ENCODE measurements around the gene DLGAP5. TPM values are rescaled to one million over a fixed set of nuclear protein-coding genes. Genes with fewer than 3 reads are reported as not detected.

Gene DLGAP5
- total RNA-seq, 1 donor from 2014 or later: not detected

DNA sequence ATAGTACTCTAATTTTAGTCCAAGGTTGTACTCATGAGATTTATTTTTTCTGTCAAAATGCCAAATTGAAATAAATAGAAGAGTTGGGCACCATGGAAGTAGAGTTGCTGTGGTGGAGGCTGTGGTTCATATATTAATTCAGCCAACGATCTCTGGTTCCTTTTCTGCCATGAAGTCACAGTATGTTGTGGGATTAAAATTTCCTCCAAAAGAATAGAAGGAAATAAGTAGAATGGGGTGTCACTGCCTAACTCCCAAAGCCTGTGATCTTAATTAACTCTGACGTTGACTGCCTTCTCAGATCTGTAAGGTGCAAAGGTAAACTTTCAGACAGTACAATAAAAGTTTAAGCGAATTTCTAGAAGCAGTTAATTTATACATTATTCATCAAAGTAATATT is 42.2 kb upstream of the DLGAP5 start:
- no peak for DNase-seq (ENCODE audit: low spot score in 2 of 2)
- TF ChIP-seq CTCF (IDR thresholded peaks at IDR 0.05): no peak
- no peaks in the 10 kb centered on the region for H3K36me3 ChIP-seq
- intact Hi-C loops (cut with DNase I): no loop called here
- H3K9me3 ChIP-seq: no peaks in the 10 kb centered on the region
- no peaks in the 10 kb centered on the region for H3K4me1 ChIP-seq
- no peaks in the 10 kb centered on the region for H3K27me3 ChIP-seq
- no peak overlapping the region for H3K27ac ChIP-seq
- no peak overlapping the region for H3K4me3 ChIP-seq

- H3K9me3 ChIP-seq: peaks cover 0 to 7% of the 10 kb centered on the region in 2 donors
- no peaks in the 10 kb centered on the region for H3K4me1 ChIP-seq
- H3K4me3 ChIP-seq: no peak overlapping the region
- H3K27me3 ChIP-seq: no peaks in the 10 kb centered on the region
- DNase-seq (ENCODE audit: low spot score in 2 of 2): no peak
- no peaks in the 10 kb centered on the region for H3K36me3 ChIP-seq
- intact Hi-C loops (cut with DNase I): no loop called here
- no peak for TF ChIP-seq CTCF (IDR thresholded peaks at IDR 0.05)
- H3K27ac ChIP-seq: no peak overlapping the region
Measured at GRCh38 chr14:55228261-55228660, 36.9 kb upstream of the DLGAP5 start.

DNA sequence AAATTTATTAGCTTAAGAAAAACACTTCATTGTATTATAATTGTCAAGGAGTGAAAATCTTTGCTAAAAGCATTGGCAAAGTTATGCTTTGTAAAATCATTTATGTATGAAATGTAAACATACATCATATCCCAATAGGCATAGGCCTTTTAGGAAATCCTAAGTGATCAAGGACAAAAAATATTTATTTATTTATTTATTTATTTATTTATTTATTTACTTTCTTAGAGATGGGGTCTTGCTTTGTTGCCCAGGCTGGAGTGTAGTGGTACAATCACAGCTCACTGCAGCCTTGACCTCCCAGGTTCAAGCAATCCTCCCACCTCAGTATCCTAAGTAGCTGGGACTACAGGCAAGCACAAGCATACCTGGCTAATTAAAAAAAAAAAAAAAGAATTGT is 32.0 kb upstream of the DLGAP5 start:
- H3K9me3 ChIP-seq: peaks cover 0 to 7% of the 10 kb centered on the region in 2 donors
- intact Hi-C loops (cut with DNase I): no loop called here
- H3K4me1 ChIP-seq: no peaks in the 10 kb centered on the region
- H3K27ac ChIP-seq: no peak overlapping the region
- DNase-seq (ENCODE audit: low spot score in 2 of 2): no peak
- no peak overlapping the region for H3K4me3 ChIP-seq
- H3K27me3 ChIP-seq: no peaks in the 10 kb centered on the region
- no peak for TF ChIP-seq CTCF (IDR thresholded peaks at IDR 0.05)
- no peaks in the 10 kb centered on the region for H3K36me3 ChIP-seq

DNA sequence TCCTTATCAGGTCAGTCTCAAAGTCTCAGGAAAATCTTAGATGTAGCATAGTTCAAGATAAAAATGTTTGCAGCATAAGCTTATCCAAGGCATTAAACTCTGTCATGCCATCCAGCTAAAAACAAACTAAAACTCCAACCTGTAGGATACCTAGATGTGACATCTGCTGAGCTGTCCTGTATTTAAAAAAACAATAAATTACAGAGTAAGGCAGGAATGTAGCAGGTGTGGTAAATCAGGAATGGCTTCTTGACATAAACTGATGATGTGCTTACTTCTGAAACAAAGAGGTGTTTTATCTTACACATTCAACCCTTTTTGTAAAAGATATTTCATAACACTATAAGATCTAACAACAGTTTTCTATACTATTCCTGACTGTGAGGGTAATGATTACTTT is 30.6 kb upstream of the DLGAP5 start:
- no peak for DNase-seq (ENCODE audit: low spot score in 2 of 2)
- no peaks in the 10 kb centered on the region for H3K36me3 ChIP-seq
- intact Hi-C loops (cut with DNase I): no loop called here
- H3K4me3 ChIP-seq: no peak overlapping the region
- H3K27me3 ChIP-seq: no peaks in the 10 kb centered on the region
- H3K9me3 ChIP-seq: peaks cover 0 to 7% of the 10 kb centered on the region in 2 donors
- no peak overlapping the region for H3K27ac ChIP-seq
- H3K4me1 ChIP-seq: no peaks in the 10 kb centered on the region
- TF ChIP-seq CTCF (IDR thresholded peaks at IDR 0.05): no peak

- Histone ChIP-seq H3K4me3 (no peak overlapping the region), H3K36me3 (no peaks in the 10 kb centered on the region), H3K27ac (no peak overlapping the region), H3K9me3 (peaks cover 0 to 1% of the 10 kb centered on the region in 2 donors), H3K4me1 (no peaks in the 10 kb centered on the region), H3K27me3 (no peaks in the 10 kb centered on the region)
- DNase-seq (ENCODE audit: low spot score in 2 of 2): no peak
- intact Hi-C loops (cut with DNase I): no loop called here
- TF ChIP-seq CTCF (IDR thresholded peaks at IDR 0.05): no peak
Measured at GRCh38 chr14:55221186-55221585, 29.8 kb upstream of the DLGAP5 start.

DNA sequence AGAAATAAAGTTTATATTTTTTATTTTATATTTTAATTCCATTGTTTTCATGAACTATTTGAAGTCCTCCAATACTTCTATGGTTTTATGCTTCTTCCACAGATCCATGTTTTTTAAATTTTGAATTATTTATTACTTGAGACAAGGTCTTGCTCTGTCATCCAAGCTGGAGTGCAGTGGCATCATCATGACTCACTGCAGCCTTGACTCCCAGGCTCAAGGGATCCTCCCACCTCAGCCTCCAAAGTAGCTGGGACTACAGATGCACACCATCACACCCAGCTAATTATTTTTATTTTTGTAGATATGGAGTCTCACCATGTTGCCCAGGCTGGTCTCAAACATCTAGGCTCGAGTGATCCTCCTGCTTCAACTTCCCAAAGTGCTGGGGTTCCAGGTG is 28.8 kb upstream of the DLGAP5 start:
- no peak overlapping the region for H3K4me3 ChIP-seq
- H3K4me1 ChIP-seq: no peaks in the 10 kb centered on the region
- intact Hi-C loops (cut with DNase I): no loop called here
- H3K27me3 ChIP-seq: no peaks in the 10 kb centered on the region
- no peaks in the 10 kb centered on the region for H3K36me3 ChIP-seq
- no peaks in the 10 kb centered on the region for H3K9me3 ChIP-seq
- no peak for TF ChIP-seq CTCF (IDR thresholded peaks at IDR 0.05)
- DNase-seq (ENCODE audit: low spot score in 2 of 2): no peak
- no peak overlapping the region for H3K27ac ChIP-seq

Data from ascending aorta (tissue), 2 donors.